ENCODE measurements around the gene ATRNL1.
A peak's percentile ranks its signal among the peaks of the same experiment; 100 is the strongest.

Gene ATRNL1

DNA sequence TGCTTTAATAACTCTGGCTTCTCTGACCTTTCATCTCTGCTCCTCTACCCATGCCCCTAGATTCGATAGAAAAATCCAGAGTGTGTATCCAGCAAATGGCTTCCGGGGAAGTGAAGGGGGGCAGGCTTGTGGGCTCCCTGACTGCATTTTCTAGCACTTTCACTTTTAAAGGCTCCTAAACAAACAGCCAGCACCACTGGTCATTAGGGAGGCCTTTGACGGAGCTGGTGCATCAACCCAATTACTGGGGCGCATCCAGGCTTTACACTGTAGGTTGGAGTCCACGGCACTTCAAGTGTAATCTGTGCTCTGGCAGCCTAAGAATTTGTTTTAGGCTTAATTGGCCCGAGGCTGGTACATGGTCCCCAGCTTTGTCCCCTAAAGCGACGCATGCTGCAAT is 887.9 kb downstream of the ATRNL1 start:
- Histone ChIP-seq H3K4me3 (ENCODE audit: low read depth in 1 of 5, low read length in 5 of 5) (peak overlapping the region in 4 of 5 donors; percentile 32 to 44 (median 37)), H3K27ac (ENCODE audit: low read depth, low read length) (no peak overlapping the region), H3K4me1 (ENCODE audit: control insufficient read depth in 5 of 5, insufficient read depth in 5 of 5, low read length in 5 of 5) (peaks cover 0 to 10% (median 0%) of the 10 kb centered on the region in 5 donors)

DNA sequence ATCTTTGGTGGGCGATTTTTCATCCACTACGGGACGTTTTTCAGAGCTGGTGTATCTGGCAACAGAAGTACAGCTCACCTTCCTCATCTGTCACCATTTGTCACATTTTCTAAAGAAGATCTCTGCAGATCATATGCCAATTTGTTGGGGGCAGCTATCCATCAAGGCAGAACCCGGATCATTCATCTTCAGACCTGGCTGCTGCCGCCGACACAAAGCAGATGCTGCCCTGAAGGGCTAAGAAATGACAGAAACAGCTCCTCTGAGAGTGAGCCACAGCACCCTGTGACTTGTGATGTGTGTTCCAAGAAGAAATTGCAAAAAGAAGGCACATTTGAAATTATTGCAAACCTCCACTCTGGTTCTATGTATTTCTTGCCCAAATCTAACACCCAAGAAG is 888.9 kb downstream of the ATRNL1 start:
- peaks cover 0 to 2% (median 0%) of the 10 kb centered on the region in 5 donors for H3K27me3 ChIP-seq (ENCODE audit: control insufficient read depth in 5 of 5, insufficient read depth in 4 of 5, low read length in 5 of 5)
- H3K9ac ChIP-seq (ENCODE audit: low read length in 5 of 5), result no peak overlapping the region
- peaks cover 0 to 10% (median 0%) of the 10 kb centered on the region in 5 donors for H3K4me1 ChIP-seq (ENCODE audit: control insufficient read depth in 5 of 5, insufficient read depth in 5 of 5, low read length in 5 of 5)
- H3K4me3 ChIP-seq (ENCODE audit: low read depth in 1 of 5, low read length in 5 of 5), result no peak overlapping the region
- no peaks in the 10 kb centered on the region for H3K36me3 ChIP-seq (ENCODE audit: control insufficient read depth in 5 of 5, insufficient read depth in 5 of 5, low read length in 5 of 5)
- no peak overlapping the region for H3K27ac ChIP-seq (ENCODE audit: low read depth, low read length)
- H3K9me3 ChIP-seq (ENCODE audit: control insufficient read depth in 5 of 5, low read length in 5 of 5), result peaks cover 0 to 8% (median 0%) of the 10 kb centered on the region in 5 donors

More for the DNA sequence above, 887.9 kb downstream of the ATRNL1 start:
- no peaks in the 10 kb centered on the region for H3K36me3 ChIP-seq (ENCODE audit: control insufficient read depth in 5 of 5, insufficient read depth in 5 of 5, low read length in 5 of 5)
- H3K9me3 ChIP-seq (ENCODE audit: control insufficient read depth in 5 of 5, low read length in 5 of 5), result peaks cover 0 to 6% (median 0%) of the 10 kb centered on the region in 5 donors
- no peak overlapping the region for H3K9ac ChIP-seq (ENCODE audit: low read length in 5 of 5)
- peaks cover 0 to 3% (median 0%) of the 10 kb centered on the region in 5 donors for H3K27me3 ChIP-seq (ENCODE audit: control insufficient read depth in 5 of 5, insufficient read depth in 4 of 5, low read length in 5 of 5)

DNA sequence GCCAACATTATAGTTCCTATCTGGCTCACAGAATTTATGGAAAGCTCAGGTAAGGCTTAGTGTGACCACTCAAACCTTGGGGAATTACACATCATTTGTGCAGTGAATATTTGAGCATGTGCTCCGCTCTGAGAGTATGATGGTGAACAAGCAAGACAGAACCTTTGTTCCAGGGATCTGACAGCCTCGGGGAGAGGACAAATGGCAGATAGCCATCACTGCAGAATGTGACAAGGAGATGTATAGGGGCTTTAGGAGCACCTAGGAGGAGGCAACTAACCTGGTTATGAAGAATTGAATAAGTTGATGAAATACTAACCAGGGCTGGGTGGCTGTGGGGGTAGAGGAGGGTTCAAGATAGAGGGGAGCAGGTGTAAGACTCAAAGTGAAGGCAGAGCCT is 889.4 kb downstream of the ATRNL1 start:
- H3K4me1 ChIP-seq (ENCODE audit: control insufficient read depth in 5 of 5, insufficient read depth in 5 of 5, low read length in 5 of 5), result peaks cover 0 to 10% (median 0%) of the 10 kb centered on the region in 5 donors
- no peak overlapping the region for H3K27ac ChIP-seq (ENCODE audit: low read depth, low read length)
- H3K36me3 ChIP-seq (ENCODE audit: control insufficient read depth in 5 of 5, insufficient read depth in 5 of 5, low read length in 5 of 5), result no peaks in the 10 kb centered on the region
- H3K9me3 ChIP-seq (ENCODE audit: control insufficient read depth in 5 of 5, low read length in 5 of 5), result peaks cover 0 to 8% (median 0%) of the 10 kb centered on the region in 5 donors
- no peak overlapping the region for H3K4me3 ChIP-seq (ENCODE audit: low read depth in 1 of 5, low read length in 5 of 5)
- H3K9ac ChIP-seq (ENCODE audit: low read length in 5 of 5), result no peak overlapping the region
- H3K27me3 ChIP-seq (ENCODE audit: control insufficient read depth in 5 of 5, insufficient read depth in 4 of 5, low read length in 5 of 5), result peaks cover 0 to 2% (median 0%) of the 10 kb centered on the region in 5 donors

DNA sequence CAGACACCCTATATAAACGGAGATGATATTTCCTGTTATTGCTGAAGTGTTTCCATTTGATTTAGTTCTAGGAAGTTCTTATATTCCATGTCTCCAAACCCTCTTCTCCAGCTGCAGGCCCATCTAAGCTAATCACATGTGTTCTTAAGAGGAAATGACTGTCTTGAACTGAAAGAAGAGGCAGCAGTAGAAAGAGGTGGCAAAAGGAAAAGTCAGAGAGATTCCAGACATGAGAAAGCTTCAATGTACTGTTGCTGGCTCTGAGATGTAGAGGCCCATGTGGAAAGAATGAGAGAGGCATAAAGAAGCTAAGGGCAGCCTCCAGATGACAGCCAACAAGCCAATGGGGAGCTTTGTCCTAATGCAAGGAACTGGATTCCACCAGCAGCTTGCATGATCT is 892.6 kb downstream of the ATRNL1 start:
- peaks cover 0 to 8% (median under 1%) of the 10 kb centered on the region in 5 donors for H3K9me3 ChIP-seq (ENCODE audit: control insufficient read depth in 5 of 5, low read length in 5 of 5)
- H3K9ac ChIP-seq (ENCODE audit: low read length in 5 of 5), result no peak overlapping the region
- H3K4me3 ChIP-seq (ENCODE audit: low read depth in 1 of 5, low read length in 5 of 5), result no peak overlapping the region
- no peak overlapping the region for H3K27ac ChIP-seq (ENCODE audit: low read depth, low read length)
- H3K4me1 ChIP-seq (ENCODE audit: control insufficient read depth in 5 of 5, insufficient read depth in 5 of 5, low read length in 5 of 5), result peaks cover 0 to 6% (median 0%) of the 10 kb centered on the region in 5 donors
- peaks cover 0 to 2% (median 0%) of the 10 kb centered on the region in 5 donors for H3K27me3 ChIP-seq (ENCODE audit: control insufficient read depth in 5 of 5, insufficient read depth in 4 of 5, low read length in 5 of 5)
- H3K36me3 ChIP-seq (ENCODE audit: control insufficient read depth in 5 of 5, insufficient read depth in 5 of 5, low read length in 5 of 5), result no peaks in the 10 kb centered on the region

DNA sequence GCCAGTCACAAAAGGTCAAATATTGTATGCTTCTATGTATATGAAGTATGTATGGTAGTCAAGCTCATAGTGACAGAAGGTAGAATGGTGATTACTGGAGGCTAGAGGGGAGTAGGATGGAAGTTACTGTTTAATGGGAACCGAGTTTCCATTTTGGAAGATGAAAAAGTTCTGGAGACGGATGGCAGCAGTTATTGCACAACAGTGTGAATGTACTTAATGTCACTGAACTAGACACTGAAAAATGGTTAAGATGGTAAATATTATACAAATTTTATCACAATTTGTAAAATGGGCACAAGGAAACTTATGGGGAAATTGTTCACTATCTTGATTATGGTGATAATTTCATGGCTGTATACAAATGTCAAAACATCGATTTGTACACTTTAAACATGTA is 895.2 kb downstream of the ATRNL1 start:
- Histone ChIP-seq H3K9me3 (ENCODE audit: control insufficient read depth in 5 of 5, low read length in 5 of 5) (peaks cover 0 to 16% (median 9%) of the 10 kb centered on the region in 5 donors), H3K27me3 (ENCODE audit: control insufficient read depth in 5 of 5, insufficient read depth in 4 of 5, low read length in 5 of 5) (no peaks in the 10 kb centered on the region), H3K9ac (ENCODE audit: low read length in 5 of 5) (no peak overlapping the region), H3K4me3 (ENCODE audit: low read depth in 1 of 5, low read length in 5 of 5) (no peak overlapping the region), H3K4me1 (ENCODE audit: control insufficient read depth in 5 of 5, insufficient read depth in 5 of 5, low read length in 5 of 5) (no peaks in the 10 kb centered on the region), H3K27ac (ENCODE audit: low read depth, low read length) (no peak overlapping the region), H3K36me3 (ENCODE audit: control insufficient read depth in 5 of 5, insufficient read depth in 5 of 5, low read length in 5 of 5) (no peaks in the 10 kb centered on the region)

DNA sequence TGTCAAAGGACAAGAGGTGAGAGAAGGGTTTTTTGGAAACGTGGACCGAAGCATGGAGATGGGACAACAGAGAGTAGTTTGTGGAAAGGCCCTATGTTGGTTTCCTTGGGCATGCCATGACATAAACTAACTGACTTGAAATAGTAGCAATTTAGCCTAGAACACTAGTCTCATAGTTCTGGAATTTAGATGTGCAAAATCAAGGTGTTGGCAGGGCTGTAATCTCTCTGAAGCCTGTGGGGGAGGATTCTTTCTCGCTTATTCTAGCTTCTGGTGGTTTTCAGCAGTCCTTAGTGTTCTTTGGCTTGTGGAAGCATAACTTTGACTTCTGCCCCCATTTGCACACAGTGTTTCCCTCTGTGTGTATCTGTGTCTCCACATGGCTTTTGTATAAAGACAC is 896.5 kb downstream of the ATRNL1 start:
- no peaks in the 10 kb centered on the region for H3K27me3 ChIP-seq (ENCODE audit: control insufficient read depth in 5 of 5, insufficient read depth in 4 of 5, low read length in 5 of 5)
- no peak overlapping the region for H3K4me3 ChIP-seq (ENCODE audit: low read depth in 1 of 5, low read length in 5 of 5)
- no peaks in the 10 kb centered on the region for H3K4me1 ChIP-seq (ENCODE audit: control insufficient read depth in 5 of 5, insufficient read depth in 5 of 5, low read length in 5 of 5)
- no peak overlapping the region for H3K27ac ChIP-seq (ENCODE audit: low read depth, low read length)
- no peak overlapping the region for H3K9ac ChIP-seq (ENCODE audit: low read length in 5 of 5)
- peaks cover 0 to 13% (median 9%) of the 10 kb centered on the region in 5 donors for H3K9me3 ChIP-seq (ENCODE audit: control insufficient read depth in 5 of 5, low read length in 5 of 5)
- no peaks in the 10 kb centered on the region for H3K36me3 ChIP-seq (ENCODE audit: control insufficient read depth in 5 of 5, insufficient read depth in 5 of 5, low read length in 5 of 5)

DNA sequence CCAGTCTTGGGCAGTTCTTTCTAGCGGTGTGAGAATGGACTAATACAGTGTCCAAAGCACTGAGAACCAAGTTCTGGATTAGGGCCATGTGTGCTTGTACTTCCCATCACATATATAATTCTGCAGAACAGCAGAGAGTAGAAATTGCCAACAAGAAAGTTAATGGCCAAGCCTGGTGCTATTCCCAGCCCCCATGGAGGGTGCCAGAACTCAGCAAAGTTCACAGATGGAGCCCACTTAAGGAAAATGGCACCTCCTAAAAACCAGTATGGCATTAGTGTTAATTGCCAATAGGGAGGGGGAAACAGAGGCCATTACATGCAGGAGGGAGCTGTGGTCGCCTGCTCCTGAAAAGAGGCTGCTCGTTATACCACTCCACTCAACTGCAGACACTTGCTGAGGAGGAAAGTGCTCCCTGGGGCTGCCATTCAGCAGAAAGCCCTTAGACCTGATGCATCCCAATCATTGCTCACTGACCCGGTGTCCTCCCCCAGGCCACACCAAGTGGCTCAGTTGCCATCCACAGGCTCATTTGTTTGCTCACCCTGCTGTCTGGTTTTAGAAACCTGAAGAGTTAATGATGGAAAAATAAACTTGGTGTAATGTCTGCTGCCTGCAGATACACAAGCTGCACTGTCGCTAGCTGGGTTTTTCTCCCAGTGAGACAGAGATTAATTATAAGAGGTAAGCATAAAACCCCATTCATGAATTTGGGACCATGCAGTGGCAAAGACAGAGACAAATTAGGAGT is 899.2 kb downstream of the ATRNL1 start:
- Histone ChIP-seq H3K27me3 (ENCODE audit: control insufficient read depth in 5 of 5, insufficient read depth in 4 of 5, low read length in 5 of 5) (no peaks in the 10 kb centered on the region), H3K27ac (ENCODE audit: low read depth, low read length) (no peak overlapping the region), H3K4me1 (ENCODE audit: control insufficient read depth in 5 of 5, insufficient read depth in 5 of 5, low read length in 5 of 5) (no peaks in the 10 kb centered on the region), H3K36me3 (ENCODE audit: control insufficient read depth in 5 of 5, insufficient read depth in 5 of 5, low read length in 5 of 5) (no peaks in the 10 kb centered on the region), H3K9ac (ENCODE audit: low read length in 5 of 5) (no peak overlapping the region), H3K4me3 (ENCODE audit: low read depth in 1 of 5, low read length in 5 of 5) (no peak overlapping the region), H3K9me3 (ENCODE audit: control insufficient read depth in 5 of 5, low read length in 5 of 5) (peaks cover 0 to 13% (median 8%) of the 10 kb centered on the region in 5 donors)

DNA sequence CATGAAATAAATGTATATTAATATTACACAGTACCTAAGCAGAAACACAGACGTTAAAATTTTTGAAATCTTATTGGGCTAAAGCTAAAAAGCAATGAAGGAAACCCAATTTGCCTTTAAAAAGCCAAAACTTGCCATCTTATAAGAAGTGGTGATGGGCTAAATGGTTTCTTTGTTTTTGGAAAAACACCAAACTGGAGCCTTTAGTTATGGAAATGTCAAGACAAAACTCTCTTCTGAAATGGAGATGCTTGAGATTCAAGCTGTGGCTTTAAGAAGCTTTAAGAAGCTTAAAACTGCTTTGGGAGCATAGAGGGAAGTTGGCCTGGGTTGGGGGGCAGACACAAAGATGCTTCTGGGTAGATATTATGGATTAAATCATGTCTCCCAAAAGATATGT is 902.9 kb downstream of the ATRNL1 start:
- Histone ChIP-seq H3K27me3 (ENCODE audit: control insufficient read depth in 5 of 5, insufficient read depth in 4 of 5, low read length in 5 of 5) (no peaks in the 10 kb centered on the region), H3K27ac (ENCODE audit: low read depth, low read length) (no peak overlapping the region), H3K4me1 (ENCODE audit: control insufficient read depth in 5 of 5, insufficient read depth in 5 of 5, low read length in 5 of 5) (peaks cover 0 to 4% (median 3%) of the 10 kb centered on the region in 5 donors), H3K9me3 (ENCODE audit: control insufficient read depth in 5 of 5, low read length in 5 of 5) (peaks cover 0 to 16% (median 11%) of the 10 kb centered on the region in 5 donors), H3K9ac (ENCODE audit: low read length in 5 of 5) (no peak overlapping the region), H3K36me3 (ENCODE audit: control insufficient read depth in 5 of 5, insufficient read depth in 5 of 5, low read length in 5 of 5) (no peaks in the 10 kb centered on the region), H3K4me3 (ENCODE audit: low read depth in 1 of 5, low read length in 5 of 5) (no peak overlapping the region)

DNA sequence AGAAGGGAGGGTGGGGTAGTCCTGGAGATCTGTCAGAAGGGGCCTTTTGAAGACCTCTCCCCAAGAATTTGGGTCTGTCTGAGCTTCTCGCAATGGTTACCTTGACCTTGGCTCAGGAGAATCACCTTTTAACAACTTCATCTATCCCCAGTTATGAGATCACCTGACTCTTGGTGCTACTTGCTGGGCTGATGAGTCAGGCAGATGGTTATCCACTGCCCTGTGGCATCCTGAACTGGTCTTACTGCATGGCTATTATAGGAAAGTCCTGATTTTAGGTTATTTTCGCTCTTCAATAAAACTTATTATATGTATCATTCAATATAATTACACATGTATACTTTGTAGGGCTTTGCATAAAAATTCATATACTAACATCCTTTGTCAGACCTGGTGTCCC is 905.1 kb downstream of the ATRNL1 start:
- H3K9me3 ChIP-seq (ENCODE audit: control insufficient read depth in 5 of 5, low read length in 5 of 5), result peaks cover 0 to 8% (median 5%) of the 10 kb centered on the region in 5 donors
- H3K36me3 ChIP-seq (ENCODE audit: control insufficient read depth in 5 of 5, insufficient read depth in 5 of 5, low read length in 5 of 5), result no peaks in the 10 kb centered on the region
- H3K4me1 ChIP-seq (ENCODE audit: control insufficient read depth in 5 of 5, insufficient read depth in 5 of 5, low read length in 5 of 5), result peaks cover 0 to 9% (median 3%) of the 10 kb centered on the region in 5 donors
- H3K27ac ChIP-seq (ENCODE audit: low read depth, low read length), result no peak overlapping the region
- no peak overlapping the region for H3K9ac ChIP-seq (ENCODE audit: low read length in 5 of 5)
- H3K27me3 ChIP-seq (ENCODE audit: control insufficient read depth in 5 of 5, insufficient read depth in 4 of 5, low read length in 5 of 5), result no peaks in the 10 kb centered on the region
- H3K4me3 ChIP-seq (ENCODE audit: low read depth in 1 of 5, low read length in 5 of 5), result no peak overlapping the region

Data from subcutaneous abdominal adipose tissue (tissue), 5 donors.